Esophagus muscularis mucosa (tissue), 4 donors: ENCODE measurements around the gene RERG.

Experiments used
- CTCF ChIP-seq, 3 experiments: fragments of 200-600 bp in 2 of 3; fragments of 450-650 bp in 1 of 3; sonication (generic) in 2 of 3; IDR thresholded peaks; one replicate each; pipeline ENCODE4 v1.5.1; 2017 to 2019; ENCODE audit warnings: antibody characterized with exemption in 3 of 3, mild to moderate bottlenecking in 2 of 3, moderate library complexity in 1 of 3
- EP300 ChIP-seq: sonication (generic); formaldehyde crosslinking; IDR thresholded peaks from one replicate; pipeline ENCODE4 v1.6.1; 2017; ENCODE audit warnings: antibody characterized with exemption
- POLR2A ChIP-seq: fragments of 450-650 bp; IDR thresholded peaks from one replicate; pipeline ENCODE4 v1.6.1; 2017; ENCODE audit warnings: antibody characterized with exemption, moderate library complexity, mild to moderate bottlenecking, low read depth
- POLR2AphosphoS5 ChIP-seq, 2 donors: sonication (generic); formaldehyde crosslinking; IDR thresholded peaks; one replicate each; pipeline ENCODE4 v1.6.1; 2017; ENCODE audit warnings: antibody characterized with exemption in 2 of 2

DNA sequence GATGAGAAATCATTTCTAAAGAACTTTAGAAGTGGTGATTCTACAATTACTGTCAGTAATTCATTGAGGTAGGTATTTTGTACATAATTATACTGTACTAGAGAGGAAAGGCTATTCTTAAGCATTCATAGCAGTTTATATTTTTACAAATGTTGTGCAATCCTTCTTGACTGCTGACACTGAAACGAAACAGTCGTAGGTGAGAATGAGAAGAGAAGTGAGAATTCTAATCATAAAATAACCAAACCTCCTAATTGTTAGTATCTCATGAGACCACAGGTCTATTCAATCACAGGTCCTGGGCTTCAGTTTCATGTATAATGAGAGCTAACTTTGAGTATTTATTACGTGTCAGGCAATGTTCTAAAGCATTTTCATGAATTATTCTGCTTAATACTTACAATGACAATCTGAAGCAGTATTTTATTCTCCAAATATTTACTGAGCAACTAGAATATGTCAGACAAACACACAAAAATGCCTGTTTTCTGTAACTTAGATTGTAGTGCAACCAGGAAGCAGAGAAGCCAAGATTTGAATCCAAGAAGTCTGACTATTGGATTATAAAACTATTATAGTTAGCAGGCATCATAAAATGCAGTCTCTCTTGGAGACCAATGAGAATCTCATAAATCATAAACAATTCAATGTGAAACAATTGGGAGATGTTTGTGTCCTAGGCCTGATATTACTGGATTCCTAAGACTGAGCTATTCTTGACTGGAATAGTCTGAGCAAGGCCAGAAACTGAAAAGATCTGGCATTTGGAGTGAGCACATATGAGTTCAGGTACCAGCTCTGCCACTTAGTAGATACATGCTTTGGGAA, 24.3 kb downstream of the RERG start:
- TF ChIP-seq CTCF (IDR thresholded peaks at IDR 0.05) = no peak
- TF ChIP-seq POLR2A = no peak
- no peak for TF ChIP-seq POLR2AphosphoS5 (IDR thresholded peaks at IDR 0.05)
- TF ChIP-seq EP300 = no peak
